Activated CD4-positive, alpha-beta T cell treated with anti-CD3 and anti-CD28 coated beads, Interleukin-2, Interleukin-6, amounts not matched to agents 100 ng/mL and 50 ng/mL, durations not matched to agents 16 hours and 8 hours (primary cell): ENCODE data around the gene CCHCR1.
"Not testable (repeated sequence)": the region's sequence is repeated elsewhere in the genome, so short reads cannot be mapped to it uniquely, and the experiment has no call there.

Experiments
- DNase-seq: peaks from one replicate; pipeline ENCODE4 v3.0.0-alpha.2; 2020

CCHCR1 gene

GRCh38 chr6:31179896-31180295 is 22.3 kb upstream of the CCHCR1 start:
- DNase-seq = no peak

GRCh38 chr6:31179042-31179386 is 21.4 kb upstream of the CCHCR1 start:
- DNase-seq = no peak

GRCh38 chr6:31178143-31179041 is 20.8 kb upstream of the CCHCR1 start:
- DNase-seq = peak; percentile 55

GRCh38 chr6:31175971-31176370 is 18.4 kb upstream of the CCHCR1 start:
- DNase-seq = no peak

- no peak for DNase-seq
Observed at GRCh38 chr6:31174378-31174777, 16.8 kb upstream of the CCHCR1 start.

GRCh38 chr6:31173406-31173805 is 15.8 kb upstream of the CCHCR1 start:
- no peak for DNase-seq

GRCh38 chr6:31172973-31173384 is 15.4 kb upstream of the CCHCR1 start:
- no peak for DNase-seq

GRCh38 chr6:31171931-31172905 is 14.6 kb upstream of the CCHCR1 start:
- no peak for DNase-seq

GRCh38 chr6:31170987-31171671 is 13.5 kb upstream of the CCHCR1 start:
- DNase-seq = no peak

GRCh38 chr6:31170600-31170881 is 12.9 kb upstream of the CCHCR1 start, which contains the start of gene POU5F1:
TSS of gene POU5F1 (minus strand) at chr6:31170682. CDS start at chr6:31170620, 62 bp downstream.
- DNase-seq = no peak

GRCh38 chr6:31169858-31170599 is 12.4 kb upstream of the CCHCR1 start:
- DNase-seq = not testable (repeated sequence)

- DNase-seq = no peak
Observed at GRCh38 chr6:31169123-31169857, 11.7 kb upstream of the CCHCR1 start.

GRCh38 chr6:31168606-31169005 is 11.0 kb upstream of the CCHCR1 start:
- DNase-seq = no peak

- no peak for DNase-seq
Observed at GRCh38 chr6:31165986-31166385, 8.4 kb upstream of the CCHCR1 start.

- not testable (repeated sequence) for DNase-seq
Observed at GRCh38 chr6:31165064-31165832, 7.6 kb upstream of the CCHCR1 start.

GRCh38 chr6:31164475-31165063 is 7.0 kb upstream of the CCHCR1 start:
- not testable (repeated sequence) for DNase-seq

- no peak for DNase-seq
Observed at GRCh38 chr6:31163922-31164321, 6.3 kb upstream of the CCHCR1 start.

- no peak for DNase-seq
Observed at GRCh38 chr6:31162463-31163165, 5.0 kb upstream of the CCHCR1 start.

GRCh38 chr6:31161216-31162126 is 3.9 kb upstream of the CCHCR1 start:
- DNase-seq = no peak
